Fibroblast of the aortic adventitia (primary cell): Measurements from ENCODE around the gene GUCY1B1. TPM values are rescaled to one million over a fixed set of nuclear protein-coding genes. Genes with fewer than 3 reads are reported as not detected.
A peak's percentile ranks its signal among the peaks of the same experiment; 100 is the strongest.

Experiments used
- DNase-seq: peaks from one replicate; pipeline ENCODE4 v3.0.0-alpha.2; 2010; ENCODE audit warnings: low read depth
- H3K4me3 ChIP-seq: 2 replicates; pipeline ENCODE4 v1.5.1; 2011; ENCODE audit warnings: low read depth, mild to moderate bottlenecking, control low read depth, low read length, moderate library complexity
- CTCF ChIP-seq: IDR thresholded peaks from 2 replicates; pipeline ENCODE4 v1.5.1; 2011; ENCODE audit warnings: mild to moderate bottlenecking, low read length, control low read depth, inconsistent platforms; ENCODE audit not compliant: insufficient read depth
- total RNA-seq: library from RNA; depleted of rRNA; stranded (reverse); fragments of >200 nt; gene quantifications from 2 replicates; pipeline ENCODE4 v1.2.3, GENCODE V29; 2012; ENCODE audit warnings: low replicate concordance

GUCY1B1 gene
- total RNA-seq, 1 donor = 2.0 TPM

- no peak overlapping the region for H3K4me3 ChIP-seq
- TF ChIP-seq CTCF = no peak
- DNase-seq = no peak
Measured at GRCh38 chr4:155853189-155853588, 94.4 kb downstream of the GUCY1B1 start.

GRCh38 chr4:155854582-155855226 is 95.9 kb downstream of the GUCY1B1 start:
- no peak overlapping the region for H3K4me3 ChIP-seq
- TF ChIP-seq CTCF = no peak
- peak; percentile 30 for DNase-seq

GRCh38 chr4:155855897-155856296 is 97.1 kb downstream of the GUCY1B1 start:
- TF ChIP-seq CTCF = no peak

More at GRCh38 chr4:155855897-155856296, 97.1 kb downstream of the GUCY1B1 start:
- H3K4me3 ChIP-seq = no peak overlapping the region
- DNase-seq = no peak

Other genes starting within 250 kb of the GUCY1B1 start
- 0.09 and 2.4 TPM in 2 replicates for gene GUCY1A1, start 92.2 kb upstream of the GUCY1B1 start, total RNA-seq
- gene ASIC5, start 107.3 kb downstream of the GUCY1B1 start, total RNA-seq = not detected in 2 replicates
- gene TDO2, start 144.7 kb downstream of the GUCY1B1 start, total RNA-seq = 1.5 and 1.8 TPM in 2 replicates
- 12.5 and 17.4 TPM in 2 replicates for gene CTSO, start 194.8 kb downstream of the GUCY1B1 start, total RNA-seq